Skeletal muscle satellite cell (primary cell): Measurements from ENCODE around the gene CYP4X1. TPM values are rescaled to one million over a fixed set of nuclear protein-coding genes. Genes with fewer than 3 reads are reported as not detected.
"Not testable (repeated sequence)": the region's sequence is repeated elsewhere in the genome, so short reads cannot be mapped to it uniquely, and the experiment has no call there.

Experiments used
- H3K27me3 ChIP-seq: 2 replicates; pipeline ENCODE4 v1.7.0; 2013; ENCODE audit warnings: low read length; ENCODE audit not compliant: control insufficient read depth, insufficient read depth
- H3K36me3 ChIP-seq: 2 replicates; pipeline ENCODE4 v1.7.0; 2013; ENCODE audit warnings: mild to moderate bottlenecking, control low read depth, low read length; ENCODE audit not compliant: insufficient read depth
- H3K4me1 ChIP-seq: 2 replicates; pipeline ENCODE4 v1.7.0; 2013; ENCODE audit warnings: low read length; ENCODE audit not compliant: control insufficient read depth, insufficient read depth
- H3K4me2 ChIP-seq: 2 replicates; pipeline ENCODE4 v1.7.0; 2013; ENCODE audit warnings: mild to moderate bottlenecking, low read length
- H3K4me3 ChIP-seq: 2 replicates; pipeline ENCODE4 v1.7.0; 2013; ENCODE audit warnings: low read length
- H3K9ac ChIP-seq: 2 replicates; pipeline ENCODE4 v1.7.0; 2013; ENCODE audit warnings: mild to moderate bottlenecking, low read depth, low read length, moderate library complexity
- H3K9me3 ChIP-seq: replicated peaks from 2 replicates; pipeline ENCODE4 v1.7.0; 2013; ENCODE audit warnings: mild to moderate bottlenecking, control low read depth, low read length
- total RNA-seq: library from RNA; depleted of rRNA; stranded (reverse); fragments of >200 nt; gene quantifications from 2 replicates; pipeline ENCODE4 v1.2.3, GENCODE V29; 2012; rRNA removed

CYP4X1 gene, protein sequence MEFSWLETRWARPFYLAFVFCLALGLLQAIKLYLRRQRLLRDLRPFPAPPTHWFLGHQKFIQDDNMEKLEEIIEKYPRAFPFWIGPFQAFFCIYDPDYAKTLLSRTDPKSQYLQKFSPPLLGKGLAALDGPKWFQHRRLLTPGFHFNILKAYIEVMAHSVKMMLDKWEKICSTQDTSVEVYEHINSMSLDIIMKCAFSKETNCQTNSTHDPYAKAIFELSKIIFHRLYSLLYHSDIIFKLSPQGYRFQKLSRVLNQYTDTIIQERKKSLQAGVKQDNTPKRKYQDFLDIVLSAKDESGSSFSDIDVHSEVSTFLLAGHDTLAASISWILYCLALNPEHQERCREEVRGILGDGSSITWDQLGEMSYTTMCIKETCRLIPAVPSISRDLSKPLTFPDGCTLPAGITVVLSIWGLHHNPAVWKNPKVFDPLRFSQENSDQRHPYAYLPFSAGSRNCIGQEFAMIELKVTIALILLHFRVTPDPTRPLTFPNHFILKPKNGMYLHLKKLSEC
- under 0.01 TPM in 1 of 2 replicates, not detected in the other for total RNA-seq

DNA sequence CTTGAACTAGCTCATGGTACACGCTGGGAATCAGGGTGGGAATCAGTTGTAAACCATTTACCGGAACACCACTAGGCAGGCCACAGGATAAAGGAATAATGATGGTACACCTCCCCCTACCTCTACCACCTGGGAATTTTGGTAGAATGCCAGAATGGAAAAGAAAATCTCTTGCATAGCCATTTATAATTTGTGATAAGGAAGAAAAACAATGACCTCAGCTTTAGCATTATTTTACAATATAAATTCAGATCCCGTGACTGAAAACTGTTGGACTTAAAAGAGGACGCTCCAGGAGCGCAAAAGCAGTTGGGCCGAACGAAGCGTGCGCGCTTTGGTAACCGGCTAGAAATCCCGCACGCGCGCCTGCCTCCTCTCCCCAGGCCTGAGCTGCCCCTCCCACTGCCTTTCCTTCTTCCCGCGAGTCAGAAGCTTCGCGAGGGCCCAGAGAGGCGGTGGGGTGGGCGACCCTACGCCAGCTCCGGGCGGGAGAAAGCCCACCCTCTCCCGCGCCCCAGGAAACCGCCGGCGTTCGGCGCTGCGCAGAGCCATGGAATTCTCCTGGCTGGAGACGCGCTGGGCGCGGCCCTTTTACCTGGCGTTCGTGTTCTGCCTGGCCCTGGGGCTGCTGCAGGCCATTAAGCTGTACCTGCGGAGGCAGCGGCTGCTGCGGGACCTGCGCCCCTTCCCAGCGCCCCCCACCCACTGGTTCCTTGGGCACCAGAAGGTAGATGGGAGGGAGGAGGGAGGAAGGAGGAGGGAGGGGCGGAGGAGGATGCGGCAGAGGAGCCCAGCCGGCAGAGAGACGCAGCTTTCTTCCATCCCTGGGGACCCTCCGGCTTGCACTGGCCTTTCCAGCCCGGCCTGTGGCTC lies at the start of gene CYP4X1:
Gene CYP4X1, plus strand, starts transcription at position 402 of the 873 bp plus-strand sequence. Its CDS starts 149 bp downstream, at position 551.
- H3K36me3 ChIP-seq, result no peaks in the 10 kb centered on the region
- H3K27me3 ChIP-seq, result peaks cover 4% of the 10 kb centered on the region
- H3K4me3 ChIP-seq, result no peak within 1 kb of the TSS
- H3K9ac ChIP-seq, result no peak within 1 kb of the TSS
- H3K4me2 ChIP-seq, result no peak within 1 kb of the TSS
- no peaks in the 10 kb centered on the region for H3K9me3 ChIP-seq
- H3K4me1 ChIP-seq, result no peaks in the 10 kb centered on the region

DNA sequence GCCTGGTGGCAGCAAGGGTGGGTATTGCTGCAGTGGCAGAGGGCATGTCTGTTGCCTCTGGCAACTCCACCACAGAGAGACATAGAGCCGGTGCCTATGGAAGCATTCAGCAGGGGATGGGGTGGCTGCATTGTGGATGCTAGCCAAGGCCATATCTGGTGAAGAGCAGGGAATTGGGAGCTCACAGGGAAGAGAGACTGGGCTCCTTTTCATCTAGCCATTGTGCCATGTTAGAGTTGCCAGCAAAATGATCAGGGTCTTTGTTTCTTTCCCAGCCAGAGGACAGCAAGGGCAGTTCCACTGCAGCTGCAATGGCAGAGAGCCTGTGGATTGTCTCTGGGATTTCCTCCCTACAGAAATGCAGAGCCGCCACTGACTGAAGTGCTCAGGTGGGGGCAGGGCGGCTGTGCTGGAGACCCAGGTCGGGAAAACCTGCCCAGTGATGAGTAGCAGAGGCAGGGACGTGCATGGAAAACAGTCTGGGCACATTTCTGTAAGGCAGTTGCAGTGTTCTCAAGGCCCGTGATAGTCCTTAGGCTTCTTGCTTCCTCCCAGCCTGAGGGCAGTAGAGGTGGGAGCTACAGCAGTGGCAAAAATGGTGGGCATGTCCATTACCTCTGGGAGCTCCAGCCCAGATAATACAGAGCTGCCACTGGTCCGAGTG lies 40.2 kb upstream of the CYP4X1 start:
- Histone ChIP-seq H3K4me3 (no peak overlapping the region), H3K36me3 (no peaks in the 10 kb centered on the region), H3K27me3 (no peaks in the 10 kb centered on the region), H3K9ac (no peak overlapping the region), H3K9me3 (peaks cover 5% of the 10 kb centered on the region), H3K4me2 (no peak overlapping the region), H3K4me1 (no peaks in the 10 kb centered on the region)

DNA sequence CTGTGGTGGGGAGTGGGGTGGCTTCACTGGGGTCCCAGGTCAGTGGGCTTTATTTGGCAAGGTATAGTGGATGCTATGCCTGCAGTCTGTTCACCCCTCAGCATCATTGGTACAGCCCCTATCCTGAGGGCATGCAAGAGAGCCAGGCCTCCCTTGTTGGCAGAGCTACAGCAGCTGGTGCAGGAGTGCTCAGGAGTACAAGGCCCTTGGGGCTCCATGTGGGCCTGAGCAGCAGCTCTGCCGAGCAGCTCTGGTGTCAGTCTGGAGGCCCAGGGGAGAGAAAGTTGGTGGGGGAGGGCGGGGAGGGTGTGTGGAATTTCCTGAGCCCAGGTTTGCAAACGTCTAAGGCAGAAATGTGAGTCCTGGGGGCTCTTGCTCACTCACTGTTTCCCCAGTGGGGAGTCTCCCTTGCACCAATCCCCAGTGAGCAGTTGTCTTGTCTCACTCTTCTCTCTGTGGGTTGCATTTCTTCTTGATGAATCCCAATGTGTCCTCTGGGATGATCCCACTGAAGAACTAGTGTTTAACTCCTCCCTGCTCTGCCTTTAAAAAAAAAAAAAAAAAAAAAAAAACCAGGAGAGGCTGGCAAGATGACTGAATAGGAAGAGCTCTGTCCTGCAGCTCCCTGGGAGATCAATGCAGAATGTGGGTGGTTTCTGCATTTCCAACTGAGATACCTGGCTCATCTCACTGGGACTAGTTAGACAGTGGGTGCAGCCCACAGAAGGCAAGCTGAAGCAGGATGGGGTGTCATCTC lies 39.5 kb upstream of the CYP4X1 start:
- Histone ChIP-seq H3K27me3 (no peaks in the 10 kb centered on the region), H3K4me2 (no peak overlapping the region), H3K4me3 (no peak overlapping the region), H3K36me3 (no peaks in the 10 kb centered on the region), H3K9ac (no peak overlapping the region), H3K9me3 (peaks cover 5% of the 10 kb centered on the region), H3K4me1 (no peaks in the 10 kb centered on the region)

DNA sequence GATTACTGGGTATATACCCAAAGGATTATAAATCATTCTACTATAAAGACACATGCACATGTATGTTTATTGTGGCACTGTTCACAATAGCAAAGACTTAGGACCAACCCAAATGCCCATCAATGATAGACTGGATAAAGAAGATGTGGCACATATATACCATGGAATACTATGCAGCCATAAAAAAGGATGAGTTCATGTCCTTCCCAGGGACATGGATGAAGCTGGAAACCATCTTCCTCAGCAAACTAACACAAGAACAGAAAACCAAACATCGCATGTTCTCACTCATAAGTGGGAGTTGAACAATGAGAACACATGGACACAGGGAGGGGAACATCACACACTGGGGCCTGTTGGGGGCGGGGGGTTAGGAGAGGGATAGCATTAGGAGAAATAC lies 32.9 kb upstream of the CYP4X1 start:
- H3K27me3 ChIP-seq, H3K4me3 ChIP-seq, H3K9me3 ChIP-seq: not testable (repeated sequence)

DNA sequence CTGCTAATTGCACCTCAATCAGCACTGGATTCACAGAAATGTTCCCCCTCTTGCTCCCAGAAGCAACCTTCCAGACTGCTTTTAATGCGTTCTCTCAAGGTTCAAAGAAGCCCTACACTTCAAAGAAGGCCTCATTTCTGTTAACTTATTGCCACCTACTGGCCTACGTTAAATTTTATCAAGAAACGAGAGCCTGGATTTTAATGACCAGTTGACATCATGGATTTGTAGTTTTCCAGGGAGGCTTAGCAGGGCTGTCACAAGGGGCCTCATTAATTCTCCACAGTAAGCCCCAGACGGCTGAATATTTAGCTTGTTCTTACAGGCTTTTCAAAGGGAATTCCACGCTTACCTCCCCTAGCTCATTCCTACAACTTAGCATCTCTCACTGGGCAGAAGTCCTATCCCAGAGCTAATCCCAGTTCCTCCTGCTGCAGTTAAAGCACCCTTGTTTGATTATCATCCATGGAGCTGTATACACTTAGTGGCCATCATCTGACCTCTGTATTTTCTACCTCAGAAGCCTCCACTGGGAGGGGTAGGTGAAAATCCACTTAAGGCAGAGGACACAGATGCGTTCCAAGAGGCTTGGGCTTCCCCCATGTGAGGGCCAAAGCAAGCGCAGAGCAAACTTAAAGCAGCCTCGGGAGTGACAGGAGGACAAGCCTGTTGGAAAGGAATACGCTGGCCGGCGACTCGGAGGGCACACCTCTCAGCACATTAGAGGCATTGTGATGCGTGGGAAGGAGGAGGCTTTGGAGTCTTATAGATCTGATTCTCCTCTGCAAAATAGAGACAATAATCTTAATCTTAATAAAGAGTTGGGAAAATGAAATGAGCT lies 32.2 kb upstream of the CYP4X1 start:
- Histone ChIP-seq H3K9me3 (peaks cover 3% of the 10 kb centered on the region), H3K4me3 (no peak overlapping the region), H3K27me3 (no peaks in the 10 kb centered on the region), H3K4me1 (no peaks in the 10 kb centered on the region), H3K4me2 (no peak overlapping the region), H3K36me3 (no peaks in the 10 kb centered on the region), H3K9ac (no peak overlapping the region)

More for the DNA sequence above, 32.9 kb upstream of the CYP4X1 start:
- H3K4me1 ChIP-seq, H3K9ac ChIP-seq, H3K36me3 ChIP-seq, H3K4me2 ChIP-seq: not testable (repeated sequence)

DNA sequence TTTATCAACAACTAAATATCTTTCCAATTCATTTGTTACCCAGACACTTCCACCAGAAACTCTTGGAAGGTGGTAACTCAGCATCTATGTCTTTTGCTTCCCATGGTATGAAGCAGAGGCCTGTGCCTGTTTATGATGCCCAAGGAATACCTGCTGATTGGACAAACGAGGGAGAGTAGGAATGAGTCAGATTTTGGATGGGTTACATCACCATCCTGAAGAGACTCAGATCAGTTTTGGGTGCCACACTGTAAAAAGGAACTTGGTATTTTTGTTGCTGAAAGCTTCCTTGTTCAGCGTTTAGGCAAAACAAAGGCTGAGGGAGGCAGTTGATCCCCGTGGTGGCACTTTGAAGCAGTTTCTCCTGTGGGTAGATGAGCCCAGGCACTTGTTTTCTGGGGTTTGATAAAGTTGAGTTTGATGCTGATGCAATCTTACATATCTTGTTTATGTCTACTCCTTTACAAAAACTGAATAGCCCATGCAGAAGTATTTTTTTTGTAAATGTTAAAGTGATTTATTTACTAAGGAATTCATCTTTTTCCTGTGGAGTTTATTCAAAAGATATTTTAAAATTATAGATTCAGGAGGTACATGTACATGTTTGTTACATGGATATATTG lies 26.7 kb upstream of the CYP4X1 start:
- H3K4me2 ChIP-seq, result no peak overlapping the region
- no peaks in the 10 kb centered on the region for H3K27me3 ChIP-seq
- H3K4me1 ChIP-seq, result no peaks in the 10 kb centered on the region
- H3K4me3 ChIP-seq, result no peak overlapping the region
- no peaks in the 10 kb centered on the region for H3K36me3 ChIP-seq
- no peak overlapping the region for H3K9ac ChIP-seq
- peaks cover 3% of the 10 kb centered on the region for H3K9me3 ChIP-seq

DNA sequence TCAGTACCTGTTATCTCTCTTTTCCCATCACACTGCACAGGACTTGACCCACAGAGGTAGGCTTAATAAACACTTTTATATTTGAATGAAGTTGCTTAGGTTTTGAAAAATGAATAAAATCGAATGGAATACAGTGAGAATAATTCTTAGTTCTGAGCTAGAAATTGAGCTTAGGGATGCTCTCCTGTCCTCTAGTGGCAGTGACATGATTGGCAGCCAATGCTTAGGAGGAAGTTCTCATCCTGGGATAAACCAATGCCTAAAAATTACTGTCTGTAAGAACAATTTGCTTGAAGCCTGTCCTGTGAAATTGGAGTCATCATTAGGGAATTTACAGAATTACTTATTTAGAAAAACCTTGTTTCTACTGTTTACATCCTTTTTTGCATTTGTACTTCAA lies 21.3 kb upstream of the CYP4X1 start:
- Histone ChIP-seq H3K9me3 (no peaks in the 10 kb centered on the region), H3K27me3 (no peaks in the 10 kb centered on the region), H3K9ac (no peak overlapping the region), H3K4me1 (no peaks in the 10 kb centered on the region), H3K4me2 (no peak overlapping the region), H3K36me3 (no peaks in the 10 kb centered on the region), H3K4me3 (no peak overlapping the region)

DNA sequence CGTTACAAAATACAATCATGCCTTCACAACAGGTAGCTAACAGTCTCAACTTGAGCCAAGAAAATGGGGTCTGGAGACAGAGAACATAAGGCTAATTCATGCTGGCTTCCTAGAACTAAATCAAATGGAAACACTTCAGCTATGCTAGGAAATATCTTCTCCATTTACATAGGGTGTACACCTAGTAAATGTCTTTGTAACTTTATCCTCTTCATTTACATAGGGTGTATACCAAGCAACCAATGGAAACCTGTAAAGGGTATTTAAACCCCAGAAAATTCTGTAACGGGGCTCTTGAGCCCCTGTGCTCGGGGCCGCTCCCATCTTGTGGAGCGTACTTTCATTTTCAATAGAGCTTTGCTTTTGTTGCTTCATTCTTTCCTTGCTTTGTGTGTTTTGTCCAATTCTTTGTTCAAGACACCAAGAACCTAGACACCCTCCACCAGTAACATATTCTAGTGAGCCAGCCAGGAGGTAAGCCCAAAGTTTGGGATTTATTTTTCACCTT lies 19.5 kb upstream of the CYP4X1 start:
- no peaks in the 10 kb centered on the region for H3K27me3 ChIP-seq
- no peaks in the 10 kb centered on the region for H3K4me1 ChIP-seq
- no peak overlapping the region for H3K4me3 ChIP-seq

DNA sequence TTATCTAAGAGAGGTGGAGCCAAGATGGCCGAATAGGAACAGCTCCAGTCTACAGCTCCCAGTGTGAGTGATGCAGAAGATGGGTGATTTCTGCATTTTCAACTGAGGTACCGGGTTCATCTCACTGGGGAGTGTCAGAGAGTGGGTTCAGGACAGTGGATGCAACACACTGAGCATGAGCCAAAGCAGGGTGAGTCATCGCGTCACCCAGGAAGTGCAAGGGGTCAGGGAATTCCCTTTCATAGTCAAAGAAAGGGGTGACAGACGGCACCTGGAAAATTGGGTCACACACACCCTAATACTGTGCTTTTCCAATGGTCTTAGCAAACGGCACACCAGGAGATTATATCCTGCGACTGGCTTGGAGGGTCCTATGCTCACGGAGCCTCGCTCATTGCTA lies 17.0 kb upstream of the CYP4X1 start:
- H3K4me3 ChIP-seq, H3K36me3 ChIP-seq, H3K9me3 ChIP-seq, H3K4me2 ChIP-seq, H3K4me1 ChIP-seq, H3K9ac ChIP-seq, H3K27me3 ChIP-seq: not testable (repeated sequence)

More for the DNA sequence above, 19.5 kb upstream of the CYP4X1 start:
- no peaks in the 10 kb centered on the region for H3K9me3 ChIP-seq
- no peak overlapping the region for H3K4me2 ChIP-seq
- no peaks in the 10 kb centered on the region for H3K36me3 ChIP-seq
- no peak overlapping the region for H3K9ac ChIP-seq

DNA sequence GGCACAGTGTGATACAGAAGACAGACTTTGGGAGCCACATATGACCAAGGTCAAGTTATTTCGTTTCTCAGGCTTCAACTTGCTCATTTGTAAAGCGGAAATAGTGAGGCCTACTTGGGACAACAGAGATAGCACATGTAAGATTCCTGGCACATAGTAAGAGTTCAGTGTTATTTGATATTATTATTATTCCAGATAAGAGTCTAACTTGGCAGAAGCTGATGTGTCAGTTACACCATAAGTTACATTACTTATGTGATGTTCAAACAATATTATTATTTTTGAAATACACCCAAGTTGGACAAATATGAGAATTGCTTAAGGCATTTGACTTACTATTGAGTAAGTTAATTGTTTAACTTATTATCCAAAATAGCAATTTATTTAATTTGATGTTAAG lies 10.2 kb upstream of the CYP4X1 start:
- H3K9me3 ChIP-seq, result no peaks in the 10 kb centered on the region
- H3K27me3 ChIP-seq, result no peaks in the 10 kb centered on the region
- H3K36me3 ChIP-seq, result no peaks in the 10 kb centered on the region
- no peak overlapping the region for H3K9ac ChIP-seq
- no peak overlapping the region for H3K4me2 ChIP-seq
- no peak overlapping the region for H3K4me3 ChIP-seq
- no peaks in the 10 kb centered on the region for H3K4me1 ChIP-seq
